Neural cell (in vitro differentiated cells): ENCODE data around the gene SLC1A1.

Experiments
- CTCF ChIP-seq: fragments of 450-650 bp; IDR thresholded peaks from 2 replicates; pipeline ENCODE4 v1.5.1; 2014; ENCODE audit warnings: antibody characterized with exemption, mild to moderate bottlenecking, moderate library complexity; ENCODE audit not compliant: poor library complexity, severe bottlenecking
- EP300 ChIP-seq: fragments of 450-650 bp; conservative IDR thresholded peaks from 2 replicates; pipeline ENCODE4 v1.6.1; 2014; ENCODE audit warnings: antibody characterized with exemption, mild to moderate bottlenecking, moderate library complexity; ENCODE audit not compliant: poor library complexity, severe bottlenecking
- MXI1 ChIP-seq: fragments of 450-650 bp; conservative IDR thresholded peaks from 2 replicates; pipeline ENCODE4 v1.6.1; 2014; ENCODE audit warnings: antibody characterized with exemption, mild to moderate bottlenecking; ENCODE audit not compliant: poor library complexity, severe bottlenecking
- POLR2AphosphoS5 ChIP-seq: IDR thresholded peaks from 2 replicates; pipeline ENCODE4 v1.6.1; 2012
- TAF1 ChIP-seq: IDR thresholded peaks from 2 replicates; pipeline ENCODE4 v1.6.1; 2012; ENCODE audit warnings: low read depth

GRCh38 chr9:4501147-4501507, 10.9 kb downstream of the SLC1A1 start:
- TF ChIP-seq TAF1: no peak
- no peak for TF ChIP-seq CTCF
- no peak for TF ChIP-seq POLR2AphosphoS5
- no peak for TF ChIP-seq EP300
- TF ChIP-seq MXI1: no peak
